ENCODE results near the gene LRRTM1.

LRRTM1 gene

DNA sequence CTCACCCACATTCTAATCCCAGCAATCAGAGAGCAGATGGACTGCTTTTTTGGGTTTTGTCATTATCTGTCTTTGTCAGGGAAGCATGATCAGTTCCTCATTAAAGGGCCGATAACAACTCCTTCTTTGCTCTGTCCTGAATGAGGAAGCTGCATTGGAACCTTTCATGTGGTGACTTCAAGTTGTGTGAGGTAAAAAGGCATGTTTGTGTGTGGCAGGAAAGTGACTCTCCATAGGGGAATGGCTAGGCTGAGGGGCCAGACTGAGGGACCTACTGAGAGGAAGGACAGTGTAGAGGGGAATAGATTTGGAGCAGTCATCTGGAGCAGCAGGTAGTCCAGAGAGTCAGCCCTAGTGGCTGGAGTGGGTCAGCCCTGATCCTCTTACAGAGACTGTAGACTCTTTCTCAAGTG lies 23.6 kb upstream of the LRRTM1 start:
- Histone ChIP-seq H3K4me3 (ENCODE audit: low read depth in 1 of 2, low read length in 2 of 2) (no peak overlapping the region), H3K36me3 (ENCODE audit: control insufficient read depth in 1 of 2, insufficient read depth in 2 of 2, low read length in 2 of 2) (no peaks in the 10 kb centered on the region), H3K4me1 (ENCODE audit: control insufficient read depth in 1 of 2, insufficient read depth in 2 of 2, low read length in 2 of 2) (no peaks in the 10 kb centered on the region), H3K9ac (ENCODE audit: low read depth in 1 of 2, low read length in 2 of 2) (no peak overlapping the region), H3K27ac (ENCODE audit: low read depth, low read length) (no peak overlapping the region), H3K27me3 (ENCODE audit: control insufficient read depth in 1 of 2, insufficient read depth in 2 of 2, low read length in 2 of 2) (peaks cover 6% of the 10 kb centered on the region in 2 donors), H3K9me3 (ENCODE audit: control insufficient read depth in 1 of 2, low read length in 2 of 2) (no peaks in the 10 kb centered on the region)

DNA sequence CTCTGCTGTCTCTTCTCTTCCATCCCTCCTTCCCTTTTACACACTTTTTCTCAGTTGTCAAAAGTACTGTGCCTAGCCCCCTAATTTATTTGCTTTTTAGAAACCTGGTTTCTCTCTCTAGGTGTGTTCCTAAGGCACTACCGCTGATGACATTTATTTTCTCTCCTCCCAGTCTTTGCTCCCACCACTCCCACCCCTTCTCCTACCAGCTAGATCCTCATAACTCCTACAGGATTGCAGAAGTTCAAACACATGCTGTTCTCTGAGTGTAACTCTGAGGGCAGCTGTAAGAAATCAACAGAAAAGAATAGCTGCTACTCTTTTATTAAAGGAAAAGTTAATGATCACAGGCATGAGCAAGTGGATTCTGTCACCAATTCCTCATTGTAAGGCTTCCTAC lies 22.3 kb upstream of the LRRTM1 start:
- no peaks in the 10 kb centered on the region for H3K36me3 ChIP-seq (ENCODE audit: control insufficient read depth in 1 of 2, insufficient read depth in 2 of 2, low read length in 2 of 2)
- H3K27ac ChIP-seq (ENCODE audit: low read depth, low read length), result no peak overlapping the region
- no peaks in the 10 kb centered on the region for H3K9me3 ChIP-seq (ENCODE audit: control insufficient read depth in 1 of 2, low read length in 2 of 2)
- H3K9ac ChIP-seq (ENCODE audit: low read depth in 1 of 2, low read length in 2 of 2), result no peak overlapping the region
- no peak overlapping the region for H3K4me3 ChIP-seq (ENCODE audit: low read depth in 1 of 2, low read length in 2 of 2)
- H3K4me1 ChIP-seq (ENCODE audit: control insufficient read depth in 1 of 2, insufficient read depth in 2 of 2, low read length in 2 of 2), result no peaks in the 10 kb centered on the region
- peaks cover 14 to 18% of the 10 kb centered on the region in 2 donors for H3K27me3 ChIP-seq (ENCODE audit: control insufficient read depth in 1 of 2, insufficient read depth in 2 of 2, low read length in 2 of 2)

DNA sequence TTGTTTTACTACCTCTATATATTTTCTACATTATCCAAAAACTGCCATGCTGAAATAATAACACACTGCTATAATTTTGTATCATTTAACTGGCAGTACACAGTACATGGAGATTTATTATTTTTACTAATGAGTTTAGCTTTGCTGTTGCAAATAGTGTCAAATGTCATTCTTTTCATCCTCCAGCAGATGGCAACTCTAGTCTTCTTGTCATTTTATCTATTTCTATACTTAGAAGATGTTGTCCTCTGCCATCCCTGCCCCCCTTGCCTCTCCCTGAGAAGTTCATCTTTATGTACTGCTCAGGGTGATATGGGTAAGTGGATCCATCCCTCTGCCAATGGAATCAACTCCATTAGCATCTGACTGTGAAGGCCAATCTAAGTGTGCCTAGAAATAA lies 21.7 kb upstream of the LRRTM1 start:
- no peaks in the 10 kb centered on the region for H3K4me1 ChIP-seq (ENCODE audit: control insufficient read depth in 1 of 2, insufficient read depth in 2 of 2, low read length in 2 of 2)
- H3K27ac ChIP-seq (ENCODE audit: low read depth, low read length), result no peak overlapping the region
- peaks cover 14 to 18% of the 10 kb centered on the region in 2 donors for H3K27me3 ChIP-seq (ENCODE audit: control insufficient read depth in 1 of 2, insufficient read depth in 2 of 2, low read length in 2 of 2)
- no peaks in the 10 kb centered on the region for H3K9me3 ChIP-seq (ENCODE audit: control insufficient read depth in 1 of 2, low read length in 2 of 2)
- H3K4me3 ChIP-seq (ENCODE audit: low read depth in 1 of 2, low read length in 2 of 2), result no peak overlapping the region
- no peaks in the 10 kb centered on the region for H3K36me3 ChIP-seq (ENCODE audit: control insufficient read depth in 1 of 2, insufficient read depth in 2 of 2, low read length in 2 of 2)
- no peak overlapping the region for H3K9ac ChIP-seq (ENCODE audit: low read depth in 1 of 2, low read length in 2 of 2)

DNA sequence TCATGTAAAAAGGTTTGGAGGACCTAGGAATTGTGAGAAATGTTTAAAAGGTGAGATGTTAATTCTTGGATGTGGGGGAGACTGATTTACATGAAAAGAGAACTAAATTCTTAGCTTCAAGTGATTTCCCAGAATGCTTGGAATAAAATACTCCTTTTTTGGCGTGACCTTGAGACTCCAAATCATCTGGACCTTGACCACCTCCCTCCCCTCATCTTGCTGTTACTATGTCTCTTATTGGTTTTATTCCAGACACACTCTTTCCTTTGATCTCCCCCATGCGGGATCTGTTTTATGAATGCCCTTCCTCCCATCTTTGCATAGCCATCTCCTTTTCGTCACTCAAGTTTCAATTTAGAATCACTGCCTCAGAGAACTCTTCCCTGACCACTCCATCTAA lies 20.0 kb upstream of the LRRTM1 start:
- Histone ChIP-seq H3K4me1 (ENCODE audit: control insufficient read depth in 1 of 2, insufficient read depth in 2 of 2, low read length in 2 of 2) (no peaks in the 10 kb centered on the region), H3K27ac (ENCODE audit: low read depth, low read length) (no peak overlapping the region), H3K36me3 (ENCODE audit: control insufficient read depth in 1 of 2, insufficient read depth in 2 of 2, low read length in 2 of 2) (no peaks in the 10 kb centered on the region), H3K27me3 (ENCODE audit: control insufficient read depth in 1 of 2, insufficient read depth in 2 of 2, low read length in 2 of 2) (peaks cover 14 to 18% of the 10 kb centered on the region in 2 donors), H3K9ac (ENCODE audit: low read depth in 1 of 2, low read length in 2 of 2) (no peak overlapping the region), H3K4me3 (ENCODE audit: low read depth in 1 of 2, low read length in 2 of 2) (no peak overlapping the region), H3K9me3 (ENCODE audit: control insufficient read depth in 1 of 2, low read length in 2 of 2) (no peaks in the 10 kb centered on the region)

DNA sequence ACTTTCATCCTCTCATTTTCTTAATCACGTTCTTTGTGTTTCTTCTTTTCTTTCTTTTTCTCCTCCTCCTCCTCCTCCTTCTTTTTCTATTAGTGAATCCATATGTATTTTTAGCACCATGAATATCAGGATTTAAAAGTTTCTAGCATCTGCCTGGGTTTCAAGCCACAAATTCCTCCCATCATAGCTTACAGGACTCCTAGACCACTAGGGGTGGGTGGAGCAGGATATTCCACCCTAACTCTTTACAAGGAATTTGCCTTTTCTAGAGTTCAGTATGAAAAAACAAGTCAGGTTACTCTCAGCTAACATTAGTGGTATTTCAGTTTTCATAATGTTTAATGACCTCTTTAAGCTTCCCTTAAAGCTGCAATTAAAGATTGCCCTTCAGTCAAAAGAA lies 19.1 kb upstream of the LRRTM1 start:
- Histone ChIP-seq H3K4me1 (ENCODE audit: control insufficient read depth in 1 of 2, insufficient read depth in 2 of 2, low read length in 2 of 2) (no peaks in the 10 kb centered on the region), H3K4me3 (ENCODE audit: low read depth in 1 of 2, low read length in 2 of 2) (no peak overlapping the region), H3K36me3 (ENCODE audit: control insufficient read depth in 1 of 2, insufficient read depth in 2 of 2, low read length in 2 of 2) (no peaks in the 10 kb centered on the region), H3K27ac (ENCODE audit: low read depth, low read length) (no peak overlapping the region), H3K9me3 (ENCODE audit: control insufficient read depth in 1 of 2, low read length in 2 of 2) (no peaks in the 10 kb centered on the region), H3K27me3 (ENCODE audit: control insufficient read depth in 1 of 2, insufficient read depth in 2 of 2, low read length in 2 of 2) (peaks cover 14 to 18% of the 10 kb centered on the region in 2 donors), H3K9ac (ENCODE audit: low read depth in 1 of 2, low read length in 2 of 2) (no peak overlapping the region)

DNA sequence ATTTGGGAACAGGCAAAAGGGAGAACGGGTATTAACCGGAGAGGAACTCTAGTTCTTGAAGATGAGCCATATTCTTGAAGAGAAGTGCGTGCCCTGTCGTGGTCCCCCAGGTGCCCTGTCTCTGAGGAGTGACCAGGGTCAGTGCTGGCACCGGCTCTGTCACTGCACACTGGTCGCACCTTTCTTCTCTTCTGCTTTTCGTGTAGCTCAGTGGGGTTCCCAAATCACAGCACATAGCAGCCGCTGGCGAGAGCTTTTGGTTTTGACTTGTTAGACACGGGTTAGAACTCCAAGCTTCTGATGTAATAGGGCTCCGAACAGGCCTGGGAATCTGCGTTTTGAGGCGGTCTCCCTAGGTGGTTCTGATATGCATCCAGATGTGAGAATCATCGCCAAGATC lies 18.4 kb upstream of the LRRTM1 start:
- Histone ChIP-seq H3K36me3 (ENCODE audit: control insufficient read depth in 1 of 2, insufficient read depth in 2 of 2, low read length in 2 of 2) (no peaks in the 10 kb centered on the region), H3K4me3 (ENCODE audit: low read depth in 1 of 2, low read length in 2 of 2) (no peak overlapping the region), H3K27me3 (ENCODE audit: control insufficient read depth in 1 of 2, insufficient read depth in 2 of 2, low read length in 2 of 2) (peaks cover 14 to 18% of the 10 kb centered on the region in 2 donors), H3K27ac (ENCODE audit: low read depth, low read length) (no peak overlapping the region), H3K9ac (ENCODE audit: low read depth in 1 of 2, low read length in 2 of 2) (no peak overlapping the region), H3K4me1 (ENCODE audit: control insufficient read depth in 1 of 2, insufficient read depth in 2 of 2, low read length in 2 of 2) (no peaks in the 10 kb centered on the region), H3K9me3 (ENCODE audit: control insufficient read depth in 1 of 2, low read length in 2 of 2) (no peaks in the 10 kb centered on the region)

DNA sequence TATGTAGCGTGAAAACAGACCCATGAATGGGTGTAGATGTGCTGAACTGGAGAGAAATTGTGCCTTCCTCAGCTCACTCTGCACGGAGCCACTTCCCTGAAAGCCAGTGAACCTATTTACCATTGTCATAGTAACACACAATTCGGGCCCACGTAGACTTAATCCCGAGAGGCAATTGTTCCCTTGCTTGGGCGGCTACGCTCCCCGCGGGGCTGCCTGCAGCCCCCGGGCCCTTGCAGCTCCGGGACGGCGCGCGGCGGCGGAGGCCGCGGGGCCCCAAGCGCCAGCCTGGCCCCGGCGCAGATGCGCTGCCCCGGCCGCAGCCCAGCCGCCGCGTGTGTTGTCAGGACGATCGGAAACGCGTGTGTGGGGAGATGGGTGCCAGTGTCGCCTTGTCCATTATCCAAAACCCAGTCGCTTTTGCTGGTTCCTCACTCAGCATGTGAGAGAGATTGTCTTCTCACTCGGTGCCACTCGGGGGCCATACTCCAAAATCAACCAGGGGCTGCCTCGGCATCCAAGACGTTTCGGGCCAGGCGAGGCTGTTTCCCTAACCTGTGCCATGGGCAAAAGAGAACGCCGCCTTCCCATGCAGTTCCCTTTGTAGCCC lies 17.9 kb upstream of the LRRTM1 start:
- no peaks in the 10 kb centered on the region for H3K4me1 ChIP-seq (ENCODE audit: control insufficient read depth in 1 of 2, insufficient read depth in 2 of 2, low read length in 2 of 2)
- no peak overlapping the region for H3K9ac ChIP-seq (ENCODE audit: low read depth in 1 of 2, low read length in 2 of 2)
- H3K36me3 ChIP-seq (ENCODE audit: control insufficient read depth in 1 of 2, insufficient read depth in 2 of 2, low read length in 2 of 2), result no peaks in the 10 kb centered on the region
- H3K4me3 ChIP-seq (ENCODE audit: low read depth in 1 of 2, low read length in 2 of 2), result no peak overlapping the region
- no peaks in the 10 kb centered on the region for H3K9me3 ChIP-seq (ENCODE audit: control insufficient read depth in 1 of 2, low read length in 2 of 2)
- peaks cover 14 to 18% of the 10 kb centered on the region in 2 donors for H3K27me3 ChIP-seq (ENCODE audit: control insufficient read depth in 1 of 2, insufficient read depth in 2 of 2, low read length in 2 of 2)
- H3K27ac ChIP-seq (ENCODE audit: low read depth, low read length), result no peak overlapping the region

DNA sequence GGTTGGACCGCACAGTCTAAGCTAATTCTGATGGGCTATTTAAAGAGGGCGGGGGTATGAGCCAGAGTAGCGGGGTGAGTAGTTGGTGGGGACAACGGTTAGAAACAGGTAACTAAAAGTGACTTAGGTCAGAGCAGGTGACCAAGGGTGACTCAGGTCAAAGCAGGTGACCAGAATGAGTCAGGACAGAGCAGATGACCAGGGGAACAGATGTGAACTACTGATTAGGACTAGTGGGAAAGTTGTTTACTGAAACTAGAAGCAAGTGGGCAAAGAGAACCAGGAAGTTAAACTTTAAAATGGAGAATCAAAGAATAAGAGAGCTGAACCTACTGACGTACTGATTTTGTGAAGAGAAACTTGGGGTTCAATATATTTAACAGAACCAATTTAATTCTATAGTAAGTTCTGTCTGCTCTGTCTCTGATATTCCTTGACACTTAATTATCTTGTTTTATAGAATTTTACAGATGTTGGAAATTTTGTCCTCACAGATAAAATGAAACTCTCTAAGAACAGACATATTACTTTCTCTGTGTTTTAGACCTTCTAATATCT lies 7.8 kb upstream of the LRRTM1 start:
- no peak overlapping the region for H3K4me3 ChIP-seq (ENCODE audit: low read depth in 1 of 2, low read length in 2 of 2)
- H3K9me3 ChIP-seq (ENCODE audit: control insufficient read depth in 1 of 2, low read length in 2 of 2), result no peaks in the 10 kb centered on the region
- no peak overlapping the region for H3K9ac ChIP-seq (ENCODE audit: low read depth in 1 of 2, low read length in 2 of 2)
- no peak overlapping the region for H3K27ac ChIP-seq (ENCODE audit: low read depth, low read length)
- no peaks in the 10 kb centered on the region for H3K27me3 ChIP-seq (ENCODE audit: control insufficient read depth in 1 of 2, insufficient read depth in 2 of 2, low read length in 2 of 2)
- no peaks in the 10 kb centered on the region for H3K36me3 ChIP-seq (ENCODE audit: control insufficient read depth in 1 of 2, insufficient read depth in 2 of 2, low read length in 2 of 2)
- H3K4me1 ChIP-seq (ENCODE audit: control insufficient read depth in 1 of 2, insufficient read depth in 2 of 2, low read length in 2 of 2), result no peaks in the 10 kb centered on the region

DNA sequence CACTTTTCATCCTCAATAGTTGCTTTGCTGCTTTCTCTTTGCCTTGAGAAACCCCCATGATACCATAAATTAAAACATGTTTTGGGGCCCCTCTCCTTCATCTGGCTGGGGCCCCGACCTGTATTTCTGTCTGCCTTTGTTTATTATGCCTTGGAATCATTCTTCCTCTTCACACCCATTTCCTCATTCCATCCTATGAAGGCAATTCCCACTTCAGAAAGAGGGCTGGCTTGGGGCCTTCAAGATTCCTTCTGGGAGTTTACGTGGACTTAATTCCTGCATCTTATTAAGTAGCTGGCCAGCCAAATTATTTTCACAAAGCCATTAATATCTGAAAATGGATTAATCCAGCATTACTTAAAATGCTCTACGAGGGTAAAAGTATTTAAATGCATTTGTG lies 6.8 kb upstream of the LRRTM1 start:
- Histone ChIP-seq H3K27ac (ENCODE audit: low read depth, low read length) (no peak overlapping the region), H3K4me3 (ENCODE audit: low read depth in 1 of 2, low read length in 2 of 2) (no peak overlapping the region), H3K4me1 (ENCODE audit: control insufficient read depth in 1 of 2, insufficient read depth in 2 of 2, low read length in 2 of 2) (no peaks in the 10 kb centered on the region), H3K9ac (ENCODE audit: low read depth in 1 of 2, low read length in 2 of 2) (no peak overlapping the region), H3K27me3 (ENCODE audit: control insufficient read depth in 1 of 2, insufficient read depth in 2 of 2, low read length in 2 of 2) (peaks cover 0 to 3% of the 10 kb centered on the region in 2 donors), H3K36me3 (ENCODE audit: control insufficient read depth in 1 of 2, insufficient read depth in 2 of 2, low read length in 2 of 2) (no peaks in the 10 kb centered on the region), H3K9me3 (ENCODE audit: control insufficient read depth in 1 of 2, low read length in 2 of 2) (no peaks in the 10 kb centered on the region)

DNA sequence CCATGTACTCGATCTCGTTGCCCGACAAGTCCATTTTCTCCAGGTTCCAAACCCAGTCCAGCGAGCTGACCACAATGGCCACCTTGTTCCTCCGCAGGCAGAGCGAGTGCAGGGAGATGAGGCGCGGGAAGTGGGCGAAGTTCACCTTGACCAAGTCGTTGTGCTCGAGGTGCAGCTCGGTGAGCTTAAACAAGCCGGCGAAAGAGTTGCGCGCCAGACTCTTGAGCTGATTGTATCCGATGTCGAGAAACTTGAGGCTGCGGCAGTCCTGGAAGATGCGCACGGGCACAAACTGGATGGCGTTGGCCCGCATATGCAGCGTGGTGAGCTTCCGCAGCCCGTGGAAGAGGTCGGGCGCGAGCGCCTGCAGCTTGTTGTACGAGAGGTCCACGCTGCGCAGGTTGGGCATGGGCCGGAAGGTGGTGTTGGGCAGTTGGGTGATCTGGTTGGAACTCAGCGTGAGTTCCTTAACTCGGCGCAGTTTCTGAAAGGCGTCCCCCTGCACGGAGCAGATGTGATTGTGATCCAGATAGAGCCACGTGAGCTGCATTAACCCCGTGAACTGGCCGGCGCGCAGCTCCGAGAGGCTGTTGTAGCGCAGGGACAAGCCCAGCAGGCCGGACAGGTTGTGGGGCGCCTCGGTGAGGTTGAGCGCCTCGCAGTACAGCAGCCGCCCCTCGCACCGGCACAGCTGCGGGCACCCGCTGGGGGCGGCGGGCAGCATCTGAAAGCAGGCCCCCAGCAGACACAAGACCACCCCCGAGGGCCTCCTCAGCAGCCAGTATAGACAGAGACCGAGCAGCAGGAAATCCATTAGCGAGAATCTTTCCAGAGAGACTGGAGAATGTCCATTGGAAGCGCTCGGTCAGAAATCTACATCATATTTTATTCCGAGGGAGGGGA lies 1.3 kb downstream of the LRRTM1 start:
- Histone ChIP-seq H3K9ac (ENCODE audit: low read depth in 1 of 2, low read length in 2 of 2) (no peak overlapping the region), H3K4me1 (ENCODE audit: control insufficient read depth in 1 of 2, insufficient read depth in 2 of 2, low read length in 2 of 2) (no peaks in the 10 kb centered on the region), H3K36me3 (ENCODE audit: control insufficient read depth in 1 of 2, insufficient read depth in 2 of 2, low read length in 2 of 2) (no peaks in the 10 kb centered on the region), H3K27me3 (ENCODE audit: control insufficient read depth in 1 of 2, insufficient read depth in 2 of 2, low read length in 2 of 2) (peaks cover 34 to 47% of the 10 kb centered on the region in 2 donors), H3K27ac (ENCODE audit: low read depth, low read length) (no peak overlapping the region), H3K4me3 (ENCODE audit: low read depth in 1 of 2, low read length in 2 of 2) (no peak overlapping the region), H3K9me3 (ENCODE audit: control insufficient read depth in 1 of 2, low read length in 2 of 2) (no peaks in the 10 kb centered on the region)

Data from duodenal mucosa (tissue), 2 donors.